ENCODE measurements around the gene GCNT2.

GRCh38 chr6:10595731-10596664 lies 74.8 kb downstream of the GCNT2 start:
- TF ChIP-seq CTCF (conservative IDR thresholded peaks at IDR 0.05; ENCODE audit: low read depth, low read length), result no peak
- no peak for TF ChIP-seq EZH2 (IDR thresholded peaks at IDR 0.05; ENCODE audit: low read length, unreplicated experiment)
- TF ChIP-seq EZH2phosphoT487 (IDR thresholded peaks at IDR 0.05; ENCODE audit: borderline replicate concordance, low read length), result no peak
